HG03575 (cell line): Measurements from ENCODE around the gene VWF.

Experiments
- ATAC-seq: cut with Tn5 transposase; IDR thresholded peaks from one replicate; pipeline ENCODE4 v1.9.1; 2021; ENCODE audit not compliant: unreplicated experiment, insufficient number of reproducible peaks, low FRiP score; ENCODE audit errors: extremely low read depth

VWF gene

GRCh38 chr12:5973461-5974115, 150.9 kb downstream of the VWF start:
- ATAC-seq: no peak

- no peak for ATAC-seq
These were observed 152.1 kb downstream of the VWF start for GRCh38 chr12:5972387-5972786.

GRCh38 chr12:5971194-5971850, 153.1 kb downstream of the VWF start:
- ATAC-seq: no peak

- no peak for ATAC-seq
These were observed 154.3 kb downstream of the VWF start for GRCh38 chr12:5969974-5970690.

GRCh38 chr12:5969156-5969973, 155.1 kb downstream of the VWF start:
- no peak for ATAC-seq

GRCh38 chr12:5967645-5968415, 156.6 kb downstream of the VWF start:
- ATAC-seq: no peak

GRCh38 chr12:5966486-5967095, 157.9 kb downstream of the VWF start:
- no peak for ATAC-seq

- no peak for ATAC-seq
These were observed 158.5 kb downstream of the VWF start for GRCh38 chr12:5965950-5966383.

- ATAC-seq: no peak
These were observed 159.3 kb downstream of the VWF start for GRCh38 chr12:5964913-5965900.

- ATAC-seq: no peak
These were observed 161.0 kb downstream of the VWF start for GRCh38 chr12:5963515-5963914.

- ATAC-seq: no peak
These were observed 163.7 kb downstream of the VWF start for GRCh38 chr12:5960783-5961182.

GRCh38 chr12:5956987-5957386, 167.5 kb downstream of the VWF start:
- ATAC-seq: no peak

GRCh38 chr12:5954661-5955060, 169.8 kb downstream of the VWF start:
- no peak for ATAC-seq

GRCh38 chr12:5953835-5954586, 170.5 kb downstream of the VWF start:
- ATAC-seq: no peak

GRCh38 chr12:5952031-5952430, 172.4 kb downstream of the VWF start:
- no peak for ATAC-seq

GRCh38 chr12:5948696-5949095, 175.8 kb downstream of the VWF start:
- ATAC-seq: no peak

- ATAC-seq: no peak
These were observed 177.5 kb downstream of the VWF start for GRCh38 chr12:5947006-5947405.
